GM12878 (cell line): ENCODE results near the gene GNG3. TPM values are rescaled to one million over a fixed set of nuclear protein-coding genes. Genes with fewer than 3 reads are reported as not detected.

Experiments
- ATF7 ChIP-seq: fragments of 450-650 bp; IDR thresholded peaks from 2 replicates; pipeline ENCODE4 v1.6.1; 2016; ENCODE audit warnings: low read depth, mild to moderate bottlenecking
- BCLAF1 ChIP-seq: fragments of 450-650 bp; IDR thresholded peaks from 2 replicates; pipeline ENCODE4 v1.6.1; 2017; ENCODE audit warnings: antibody characterized with exemption, mild to moderate bottlenecking, moderate library complexity
- CBFB ChIP-seq: IDR thresholded peaks from 2 replicates; pipeline ENCODE4 v1.6.1; 2016; ENCODE audit warnings: antibody characterized with exemption, low read depth
- CBX3 ChIP-seq: fragments of 200-600 bp; sonication (generic); IDR thresholded peaks from 2 replicates; pipeline ENCODE4 v1.6.1; 2016; ENCODE audit warnings: low read depth, borderline replicate concordance
- CBX5 ChIP-seq: sonication (generic); IDR thresholded peaks from 2 replicates; pipeline ENCODE4 v1.6.1; 2016; ENCODE audit warnings: low read depth, moderate library complexity, mild to moderate bottlenecking, inconsistent platforms
- ELK1 ChIP-seq: IDR thresholded peaks from 2 replicates; pipeline ENCODE4 v1.6.1; 2012; ENCODE audit warnings: low read depth, low read length, improper control_type of control experiment
- GATAD2B ChIP-seq: fragments of 450-650 bp; conservative IDR thresholded peaks from 2 replicates; pipeline ENCODE4 v1.6.1; 2017; ENCODE audit warnings: low read depth, mild to moderate bottlenecking, moderate library complexity
- HDAC6 ChIP-seq: fragments of 200-600 bp; sonication (generic); IDR thresholded peaks from one replicate; pipeline ENCODE4 v1.8.0; 2017; ENCODE audit warnings: antibody characterized with exemption; ENCODE audit not compliant: unreplicated experiment
- NRF1 ChIP-seq: conservative IDR thresholded peaks from 2 replicates; pipeline ENCODE4 v1.6.1; 2011; ENCODE audit warnings: mild to moderate bottlenecking, low read depth, low read length, improper control_type of control experiment
- PAX8 ChIP-seq: fragments of 450-650 bp; IDR thresholded peaks from 2 replicates; pipeline ENCODE4 v1.6.1; 2017; ENCODE audit warnings: mild to moderate bottlenecking, moderate library complexity
- PKNOX1 ChIP-seq: fragments of 450-650 bp; IDR thresholded peaks from 2 replicates; pipeline ENCODE4 v1.6.1; 2016; ENCODE audit warnings: mild to moderate bottlenecking
- PML ChIP-seq: IDR thresholded peaks from 2 replicates; pipeline ENCODE4 v1.6.1; 2012; ENCODE audit warnings: low read length, inconsistent platforms
- REST ChIP-seq: IDR thresholded peaks from 2 replicates; pipeline ENCODE4 v1.6.1; 2012; ENCODE audit warnings: mild to moderate bottlenecking, low read depth, low read length
- RUNX3 ChIP-seq: IDR thresholded peaks from 2 replicates; pipeline ENCODE4 v1.6.1; 2012; ENCODE audit warnings: low read length, inconsistent platforms
- SMC3 ChIP-seq: IDR thresholded peaks from 2 replicates; pipeline ENCODE4 v1.6.1; 2011; ENCODE audit warnings: low read length, improper control_type of control experiment, borderline replicate concordance
- TAF1 ChIP-seq: IDR thresholded peaks from 2 replicates; pipeline ENCODE4 v1.6.1; 2011; ENCODE audit warnings: mild to moderate bottlenecking, low read depth, low read length, borderline replicate concordance
- TCF3 ChIP-seq: IDR thresholded peaks from 2 replicates; pipeline ENCODE4 v1.6.1; 2012; ENCODE audit warnings: low read depth, mild to moderate bottlenecking, low read length, borderline replicate concordance; ENCODE audit not compliant: insufficient read depth
- ZBTB11 ChIP-seq: fragments of 450-650 bp; formaldehyde crosslinking; IDR thresholded peaks from 2 replicates; pipeline ENCODE4 v1.5.0; 2022; ENCODE audit warnings: mild to moderate bottlenecking, missing genetic modification characterization
- polyA plus RNA-seq, 11 experiments: library from polyadenylated mRNA; depleted of rRNA in 4 of 11; unstranded in 6 of 11; stranded (reverse) in 5 of 11; fragments of >200 nt; fragmentation: Nextera tagmentation in 4 of 11; fragmentation: Illumina TruSeq in 1 of 11; extraction: Ambion mirVana in 4 of 11; extraction: Trizol in 1 of 11; gene quantifications; 1 replicate in 1 of 11; 2 replicates in 10 of 11; pipeline versions ENCODE4 v1.2.1 to v1.2.3, GENCODE V29; 2011 to 2016; ENCODE audit warnings: inconsistent platforms in 2 of 11, missing spikeins in 2 of 11, low read depth in 1 of 11
- total RNA-seq, 4 experiments: library from RNA; depleted of rRNA in 3 of 4; stranded (reverse); fragments of >200 nt in 3 of 4; fragmentation: Illumina TruSeq in 1 of 4; extraction: Trizol in 1 of 4; gene quantifications; 2 replicates each; pipeline versions ENCODE4 v1.2.1 to v1.2.3, GENCODE V29; 2013 to 2021

Gene GNG3
- total and polyA plus RNA-seq, 10 of the 15 experiments (the other 5 are each of a cell fraction or from before 2014, with no cell fraction given): 0.27 to 0.83 (median 0.57) TPM; not detected in 5

- TF ChIP-seq ZBTB11 (CRISPR knock-in tag) (no peak), SMC3 (no peak), REST (no peak), TAF1 (peak; percentile 64; the same call in 1 of the 2 replicates), GATAD2B (peak; percentile 88; the same call in 1 of the 2 replicates), TCF3 (no peak; the same call in 1 of the 2 replicates), RUNX3 (0 out of 2 replicates have a peak, but pooled peaks have one; percentile 20), CBX3 (no peak), ATF7 (no peak; the same call in 1 of the 2 replicates), CBX5 (no peak), BCLAF1 (no peak), CBFB (peak; percentile 67), PML (peak; percentile 96), ELK1 (peak; percentile 68), PKNOX1 (peak; percentile 70), PAX8 (no peak), NRF1 (peak; percentile 81), HDAC6 (no peak)
These were observed 19.8 kb downstream of the GNG3 start, which contains the start of gene HNRNPUL2 (continued) for GRCh38 chr11:62727165-62727871.
